ENCODE measurements around the gene ANKRD10.
A peak's percentile ranks its signal among the peaks of the same experiment; 100 is the strongest.
"Not testable (repeated sequence)": the region's sequence is repeated elsewhere in the genome, so short reads cannot be mapped to it uniquely, and the experiment has no call there.

Gene ANKRD10

GRCh38 chr13:110950356-110950755 is 35.5 kb upstream of the ANKRD10 start:
- no peak for DNase-seq (ENCODE audit: low spot score)
- no peak overlapping the region for H3K27ac ChIP-seq
- TF ChIP-seq CTCF (conservative IDR thresholded peaks at IDR 0.05; ENCODE audit: low read depth), result no peak
- POLR2A ChIA-PET (ENCODE audit: low non-redundant PET), result no interaction called here
- CTCF ChIA-PET, result no interaction called here

GRCh38 chr13:110949628-110950027 is 34.8 kb upstream of the ANKRD10 start:
- ChIA-PET POLR2A (ENCODE audit: low non-redundant PET) (no interaction called here), CTCF (no interaction called here)
- DNase-seq (ENCODE audit: low spot score), result no peak
- no peak overlapping the region for H3K27ac ChIP-seq
- TF ChIP-seq CTCF (conservative IDR thresholded peaks at IDR 0.05; ENCODE audit: low read depth), result no peak

DNA sequence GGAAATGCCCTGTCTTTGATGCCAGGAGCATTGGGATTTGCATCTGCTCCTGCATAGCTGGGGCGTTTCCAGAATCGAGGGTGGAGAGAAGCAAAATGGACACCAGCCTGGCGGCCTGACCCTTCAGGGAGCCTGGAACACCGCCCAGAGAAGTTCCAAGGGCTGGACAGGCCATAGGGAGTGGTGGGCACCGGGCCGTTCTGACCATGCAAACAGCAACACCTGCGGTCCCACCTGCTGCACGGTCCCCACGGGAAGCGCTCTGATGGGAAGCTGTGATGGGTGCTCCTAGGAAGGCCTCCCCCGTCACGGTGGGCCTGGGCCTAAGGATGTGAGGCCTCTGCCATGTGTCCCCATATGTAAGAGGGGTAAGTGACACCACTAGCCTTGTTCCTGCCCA is 34.2 kb upstream of the ANKRD10 start:
- TF ChIP-seq CTCF (conservative IDR thresholded peaks at IDR 0.05; ENCODE audit: low read depth), result no peak
- ChIA-PET POLR2A (ENCODE audit: low non-redundant PET) (no interaction called here), CTCF (no interaction called here)
- no peak overlapping the region for H3K27ac ChIP-seq
- DNase-seq (ENCODE audit: low spot score), result no peak

- CTCF ChIA-PET; H3K27ac ChIP-seq; POLR2A ChIA-PET (ENCODE audit: low non-redundant PET); DNase-seq (ENCODE audit: low spot score): not testable (repeated sequence)
Observed at GRCh38 chr13:110947338-110947737, 32.5 kb upstream of the ANKRD10 start.

GRCh38 chr13:110945928-110946570 is 31.2 kb upstream of the ANKRD10 start:
- ChIA-PET POLR2A (ENCODE audit: low non-redundant PET) (no interaction called here), CTCF (no interaction called here)
- TF ChIP-seq CTCF (conservative IDR thresholded peaks at IDR 0.05; ENCODE audit: low read depth), result no peak
- H3K27ac ChIP-seq, result no peak overlapping the region
- peak; percentile 28 for DNase-seq (ENCODE audit: low spot score)

DNA sequence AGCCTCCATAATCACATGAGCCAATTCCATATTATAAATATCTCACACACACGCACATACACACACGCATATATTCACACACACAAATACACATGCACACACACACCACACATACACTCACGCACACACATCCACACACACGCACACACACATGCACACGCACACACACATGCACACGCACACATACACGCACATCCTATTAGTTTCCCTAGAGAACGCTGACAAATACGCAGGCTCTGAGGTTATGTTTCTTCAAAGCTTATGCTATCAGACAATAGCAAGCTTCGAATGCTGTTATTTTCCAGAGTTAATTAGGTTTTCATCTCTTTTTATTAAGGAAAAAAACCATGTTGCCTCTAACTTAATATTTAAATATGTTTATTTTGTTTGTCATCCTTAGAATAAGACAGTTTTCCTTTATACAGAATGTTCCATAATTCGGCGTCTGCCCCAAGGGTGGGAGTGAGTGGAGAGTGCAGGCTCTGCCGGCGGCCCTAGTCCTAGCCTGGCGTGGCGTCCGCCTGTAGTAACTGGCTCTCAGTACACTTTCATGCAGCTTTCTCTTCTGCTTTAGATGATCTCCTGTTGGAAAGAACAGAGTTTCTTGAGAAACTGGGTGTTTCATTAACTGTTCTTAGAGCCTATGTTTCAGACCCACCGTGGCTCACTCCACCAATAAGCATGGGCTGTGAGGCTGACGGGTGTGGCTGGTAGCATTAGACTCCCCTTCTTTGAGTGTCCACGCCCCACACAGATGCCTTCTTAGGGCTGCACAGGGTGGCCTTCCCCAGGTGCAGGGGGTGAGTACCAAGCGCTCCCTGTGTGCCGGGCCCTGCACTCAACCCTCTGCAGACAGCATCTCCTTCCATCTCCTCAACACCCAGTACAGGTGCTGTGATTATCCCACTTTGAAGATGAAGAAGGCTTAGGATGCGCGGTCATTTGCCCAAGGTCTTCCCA is 30.4 kb upstream of the ANKRD10 start:
- ChIA-PET POLR2A (ENCODE audit: low non-redundant PET) (no interaction called here), CTCF (interaction anchor here (0.6 kb wide), 1 partner anchor 64 kb away, joined by 3 read pairs; no protein-coding TSS in a partner anchor)
- TF ChIP-seq CTCF (conservative IDR thresholded peaks at IDR 0.05; ENCODE audit: low read depth), result no peak
- DNase-seq (ENCODE audit: low spot score), result no peak
- no peak overlapping the region for H3K27ac ChIP-seq
